ENCODE measurements around the gene FLNB.
"Not testable (repeated sequence)": the region's sequence is repeated elsewhere in the genome, so short reads cannot be mapped to it uniquely, and the experiment has no call there.

The FLNB gene

GRCh38 chr3:58032186-58032585, 24.0 kb downstream of the FLNB start:
- DNase-seq (ENCODE audit: low read depth in 2 of 2): peak; percentile 40 to 50

DNA sequence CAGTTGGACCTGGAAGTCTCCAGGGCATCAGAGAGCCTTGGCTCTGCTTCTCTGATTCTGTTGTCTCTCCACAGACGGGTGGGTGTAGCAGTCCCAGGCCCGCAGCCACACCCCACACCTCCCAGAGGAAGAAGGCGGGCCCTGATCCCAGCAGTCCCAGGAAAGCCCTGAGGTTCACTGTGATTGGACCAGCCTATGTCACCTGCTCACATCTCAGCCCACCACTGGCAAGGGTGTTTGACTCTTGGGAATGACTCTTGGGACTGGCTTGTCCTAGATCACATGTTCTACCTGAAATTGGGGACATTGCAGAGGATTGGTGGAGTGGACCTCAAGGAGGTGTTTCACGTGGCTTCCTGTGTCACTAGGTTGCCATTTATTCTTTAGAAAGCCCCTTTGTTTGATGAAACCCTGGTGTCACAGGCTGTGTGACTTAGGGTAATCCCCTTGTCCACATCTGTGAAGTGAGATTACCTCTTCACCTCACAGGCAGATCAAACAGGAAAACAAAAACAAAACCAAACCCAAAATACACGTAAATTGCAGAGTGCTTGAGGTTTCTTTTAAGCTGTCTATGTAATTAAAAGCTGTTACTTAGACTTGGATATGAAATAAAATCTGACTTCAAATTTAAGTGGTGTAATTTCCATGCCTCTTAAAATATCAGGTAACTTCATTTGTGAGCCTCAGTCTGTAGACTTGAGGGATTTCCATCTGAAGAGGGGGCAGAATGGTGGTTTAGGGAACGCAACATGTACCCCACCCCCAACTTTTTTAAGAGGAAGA, 26.7 kb downstream of the FLNB start:
- DNase-seq (ENCODE audit: low read depth in 2 of 2): no peak

DNA sequence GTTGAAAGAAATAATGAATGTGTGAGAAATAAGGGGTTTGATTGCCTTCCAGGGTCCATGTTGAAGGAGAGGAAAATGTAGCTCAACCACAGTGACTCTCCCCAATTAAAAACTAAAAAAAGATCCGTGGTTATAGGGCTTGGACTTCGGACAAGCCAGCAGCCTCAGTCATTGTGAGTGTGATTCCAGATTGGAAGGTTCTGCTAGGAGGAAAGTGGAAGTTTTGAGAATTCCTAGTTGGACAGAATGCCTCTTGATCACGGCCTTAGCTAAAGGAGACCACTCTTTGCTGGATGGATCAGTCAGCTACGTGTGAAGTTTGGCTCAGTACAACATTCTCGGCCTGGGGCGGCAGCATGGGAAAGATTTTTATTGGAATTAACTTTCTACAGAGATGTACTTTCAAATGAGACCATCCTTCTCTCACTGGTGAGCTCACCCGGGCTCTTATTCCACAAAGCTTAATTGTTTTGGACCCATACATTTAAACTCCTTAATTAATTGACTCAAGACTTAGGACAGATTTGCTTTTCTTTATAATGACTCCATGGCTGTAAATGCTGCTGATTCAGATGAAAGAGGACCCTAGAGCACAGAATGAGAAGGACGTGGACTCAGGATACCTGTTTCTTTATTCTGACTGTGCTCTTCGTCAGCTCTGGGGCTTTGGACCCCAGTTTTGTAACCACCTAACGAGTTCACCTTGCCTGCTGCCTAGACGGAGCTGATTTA, 27.5 kb downstream of the FLNB start:
- DNase-seq (ENCODE audit: low read depth in 2 of 2): no peak

- DNase-seq (ENCODE audit: low read depth in 2 of 2): no peak
Measured at GRCh38 chr3:58036293-58037032, 28.2 kb downstream of the FLNB start.

GRCh38 chr3:58037141-58037910, 29.1 kb downstream of the FLNB start:
- no peak for DNase-seq (ENCODE audit: low read depth in 2 of 2)

GRCh38 chr3:58038675-58039292, 30.6 kb downstream of the FLNB start:
- no peak for DNase-seq (ENCODE audit: low read depth in 2 of 2)

GRCh38 chr3:58039601-58040000, 31.4 kb downstream of the FLNB start:
- no peak for DNase-seq (ENCODE audit: low read depth in 2 of 2)

- no peak for DNase-seq (ENCODE audit: low read depth in 2 of 2)
Measured at GRCh38 chr3:58041182-58041825, 33.1 kb downstream of the FLNB start.

GRCh38 chr3:58041826-58042324, 33.7 kb downstream of the FLNB start:
- peak; percentile 89 to 90 for DNase-seq (ENCODE audit: low read depth in 2 of 2)

- DNase-seq (ENCODE audit: low read depth in 2 of 2): no peak
Measured at GRCh38 chr3:58042947-58043707, 34.9 kb downstream of the FLNB start.

- no peak for DNase-seq (ENCODE audit: low read depth in 2 of 2)
Measured at GRCh38 chr3:58043933-58044332, 35.7 kb downstream of the FLNB start.

DNA sequence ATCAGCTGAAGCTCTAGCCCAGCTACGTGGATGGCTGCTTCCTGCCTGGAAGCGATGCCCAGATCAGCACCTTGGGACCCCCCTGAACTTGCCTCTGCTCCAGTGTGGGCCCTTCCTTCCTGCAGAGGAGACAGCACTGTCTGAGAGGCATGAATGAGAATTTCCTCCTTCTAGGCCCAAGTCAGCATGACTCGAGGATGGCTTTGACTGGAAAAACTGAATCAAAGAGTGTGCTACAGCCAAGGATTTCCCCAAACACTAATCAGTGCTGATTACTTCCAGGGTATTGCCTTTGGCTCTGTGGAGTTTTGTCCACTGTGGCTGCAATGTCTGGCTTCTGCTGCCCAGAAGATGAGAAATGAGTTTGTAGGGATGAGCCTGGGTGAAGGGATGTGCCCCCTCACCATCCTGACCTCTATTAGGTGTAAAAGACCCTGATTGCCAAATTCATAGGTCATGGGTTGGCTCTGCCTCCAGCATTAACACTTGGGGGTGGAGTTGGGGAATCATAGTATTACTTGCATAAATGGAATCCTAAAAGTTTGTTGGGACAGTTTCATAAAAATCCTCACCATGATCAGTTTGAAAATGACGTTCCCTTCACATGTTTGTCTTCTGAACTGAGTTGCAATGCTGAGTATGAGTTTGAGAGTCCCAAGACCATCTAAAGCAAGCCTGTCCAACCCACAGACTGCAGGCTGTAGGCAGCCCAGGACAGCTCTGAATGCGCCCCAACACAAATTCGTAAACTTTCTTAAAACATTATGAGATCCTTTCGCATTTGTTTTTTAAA, 36.7 kb downstream of the FLNB start:
- no peak for DNase-seq (ENCODE audit: low read depth in 2 of 2)

DNA sequence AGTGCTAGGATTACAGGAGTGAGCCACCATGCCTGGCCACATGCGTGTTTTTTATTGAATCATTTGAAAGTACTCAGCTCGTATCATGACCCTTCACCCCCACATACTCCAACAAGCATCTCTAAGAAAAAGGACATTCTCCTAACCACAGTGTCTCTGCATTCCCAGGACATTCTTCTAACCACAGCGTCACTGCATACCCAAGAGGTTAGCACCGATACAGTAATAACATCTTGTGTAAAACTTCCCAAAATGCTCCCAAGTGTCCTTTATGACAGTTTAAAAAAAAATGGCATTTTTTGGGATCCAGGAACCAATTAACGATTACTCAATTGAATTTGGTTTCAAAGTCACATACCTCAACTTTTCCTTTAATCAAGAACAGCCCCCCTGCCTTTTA, 39.6 kb downstream of the FLNB start:
- DNase-seq (ENCODE audit: low read depth in 2 of 2): peak; percentile 72 to 75

DNA sequence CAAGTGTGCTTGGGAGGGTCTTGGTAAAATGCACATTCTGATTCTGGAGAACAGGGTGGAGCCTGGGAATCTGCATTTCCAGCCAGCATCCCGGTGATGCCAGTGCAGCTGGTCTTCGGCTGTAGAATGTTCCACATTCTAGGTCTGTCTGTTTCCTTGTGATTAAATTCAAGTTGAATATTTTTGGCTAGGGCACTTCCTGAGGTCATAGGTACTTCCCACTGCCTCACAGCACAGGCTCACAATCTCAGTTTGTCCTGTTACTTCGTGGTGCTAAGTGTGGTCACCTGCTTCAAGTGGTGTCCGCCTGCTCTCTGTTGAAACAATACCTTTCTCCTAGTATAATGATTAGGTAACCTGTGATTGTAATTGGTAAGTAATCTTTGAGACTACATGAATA, 40.1 kb downstream of the FLNB start:
- DNase-seq (ENCODE audit: low read depth in 2 of 2): no peak

DNA sequence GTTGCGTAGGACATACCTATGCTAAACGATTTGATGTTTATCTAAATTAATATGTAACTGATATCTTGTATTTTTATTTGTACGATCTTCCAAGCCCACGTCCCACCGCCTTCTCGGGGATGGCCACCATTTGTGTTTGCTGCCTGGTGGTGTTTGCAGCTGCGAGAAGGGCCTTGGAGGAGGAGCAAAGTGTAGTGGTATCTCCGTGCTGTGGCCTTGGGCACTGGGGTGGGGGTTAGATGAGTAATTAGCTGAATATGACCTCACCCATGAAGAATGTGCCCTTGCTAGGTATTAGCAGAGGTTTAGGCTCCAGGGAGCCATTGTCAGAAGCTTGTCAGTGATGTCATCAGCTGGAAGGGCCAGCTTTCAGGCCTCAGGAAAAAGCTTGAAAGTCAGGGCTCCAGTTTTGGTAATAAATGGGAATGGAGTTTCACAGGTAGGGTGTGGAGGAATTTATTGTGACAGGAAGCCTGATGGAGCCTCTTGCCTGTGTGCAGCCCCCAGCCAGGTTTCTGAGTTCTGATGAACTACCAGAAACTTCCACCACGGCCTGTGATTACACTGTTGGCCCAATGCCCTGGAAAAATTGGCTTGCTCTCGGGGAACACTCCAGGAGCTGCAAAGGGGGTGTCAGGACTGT, 41.0 kb downstream of the FLNB start:
- DNase-seq (ENCODE audit: low read depth in 2 of 2): peak; percentile 69 to 73

DNA sequence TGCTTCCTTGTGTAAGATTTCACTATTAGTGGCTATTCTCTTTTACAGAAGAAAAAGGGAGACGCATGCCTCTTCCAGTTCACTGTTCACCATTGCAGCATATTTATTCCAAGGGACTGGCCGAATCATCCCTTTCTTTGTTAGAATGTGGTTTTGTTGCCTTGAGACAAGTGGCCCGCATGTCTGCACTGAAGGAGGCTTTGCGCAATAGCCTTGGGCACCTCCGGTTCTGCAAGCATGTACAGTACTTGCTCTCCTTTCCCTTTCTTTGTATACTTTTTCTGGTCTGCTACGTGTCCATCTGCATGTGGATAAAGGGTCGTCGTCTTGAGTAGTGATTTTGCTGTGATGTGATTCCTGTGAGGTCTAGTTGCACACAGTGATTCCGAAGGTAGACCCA, 43.0 kb downstream of the FLNB start:
- DNase-seq (ENCODE audit: low read depth in 2 of 2): peak in 1 of 2 experiments; percentile 55

- not testable (repeated sequence) for DNase-seq (ENCODE audit: low read depth in 2 of 2)
Measured at GRCh38 chr3:58051658-58052261, 43.5 kb downstream of the FLNB start.

Data from fibroblast of skin of left quadriceps (primary cell).